ENCODE measurements around the gene PSD. TPM values are rescaled to one million over a fixed set of nuclear protein-coding genes. Genes with fewer than 3 reads are reported as not detected.

Gene PSD
- total RNA-seq (1 to 10 TPM in 4 of 10 donors, under 1 TPM in 5, not detected in 1; 0.19 to 1.5 (median 0.61) TPM), polyA plus RNA-seq (under 1 TPM; 0.37 to 0.42 TPM)
- long read RNA-seq, donor 1 = 0 reads
- long read RNA-seq, donor 2, partial matches to known transcripts = 0 of 1 reads
- long read RNA-seq, donor 2, other reads (novel, unspliced or antisense) = 1 of 1 reads
- long read RNA-seq, donor 3, partial matches to known transcripts = 0 of 2 reads
- long read RNA-seq, donor 3, other reads (novel, unspliced or antisense) = 2 of 2 reads

DNA sequence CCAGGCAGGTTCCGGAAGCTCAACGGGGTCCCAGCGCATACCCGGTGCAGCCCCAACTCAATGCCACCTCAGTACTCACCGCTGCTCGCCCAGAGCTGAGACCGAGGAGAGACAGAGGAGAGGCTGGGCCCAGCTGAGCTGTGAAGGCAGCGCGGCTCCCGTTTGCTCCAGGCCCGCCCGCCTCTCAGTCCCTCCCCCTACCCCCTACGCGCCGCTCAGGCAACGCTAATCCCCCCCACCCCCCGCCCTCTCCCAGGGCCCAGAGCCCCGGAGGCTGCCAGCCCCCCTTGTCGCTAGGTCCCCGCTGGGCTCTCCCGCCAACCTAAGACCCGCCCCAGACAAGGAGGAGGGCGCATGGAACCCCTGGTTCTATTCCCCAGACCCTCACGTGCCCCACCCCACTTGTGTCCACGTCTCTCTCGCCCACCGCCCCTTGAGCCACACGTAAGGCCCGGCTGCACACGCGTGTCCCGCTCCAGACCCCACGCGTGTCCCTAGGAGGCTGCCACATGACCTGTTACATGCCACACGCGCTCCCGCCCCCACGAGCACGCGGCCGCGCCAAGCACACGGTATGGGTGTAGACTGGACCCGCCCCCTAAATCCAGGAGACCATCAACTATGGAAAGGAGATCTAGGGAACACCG lies at the start of gene PSD:
PSD (minus strand) TSS at position 164 of the 647 bp plus-strand sequence. CDS start 1,747 bp downstream, outside the sequence.
- intact Hi-C loops (cut with DNase I) = loop anchor here in 1 of 10 donors (10.0 kb wide), 1 partner anchor 166 kb away; no protein-coding TSS in a partner anchor
- WGBS, 2 donors = 1 to 4% methylated on average over 45 of the region's 45 CpGs
- no peaks in the 10 kb centered on the region for H3K9me3 ChIP-seq
- peak within 1 kb of the TSS in 1 of 10 donors; percentile 91 for H3K27ac ChIP-seq
- H3K27me3 ChIP-seq = peaks cover 0 to 55% (median 50%) of the 10 kb centered on the region in 7 donors
- H3K4me1 ChIP-seq = peaks cover 15 to 39% (median 36%) of the 10 kb centered on the region in 9 donors
- peaks cover 0 to 11% (median 0%) of the 10 kb centered on the region in 9 donors for H3K36me3 ChIP-seq
- H3K4me3 ChIP-seq = peak within 1 kb of the TSS; percentile 80 to 100 (median 94)
- DNase-seq (no peak), ATAC-seq (no peak)
- TF ChIP-seq, protein P1, sequence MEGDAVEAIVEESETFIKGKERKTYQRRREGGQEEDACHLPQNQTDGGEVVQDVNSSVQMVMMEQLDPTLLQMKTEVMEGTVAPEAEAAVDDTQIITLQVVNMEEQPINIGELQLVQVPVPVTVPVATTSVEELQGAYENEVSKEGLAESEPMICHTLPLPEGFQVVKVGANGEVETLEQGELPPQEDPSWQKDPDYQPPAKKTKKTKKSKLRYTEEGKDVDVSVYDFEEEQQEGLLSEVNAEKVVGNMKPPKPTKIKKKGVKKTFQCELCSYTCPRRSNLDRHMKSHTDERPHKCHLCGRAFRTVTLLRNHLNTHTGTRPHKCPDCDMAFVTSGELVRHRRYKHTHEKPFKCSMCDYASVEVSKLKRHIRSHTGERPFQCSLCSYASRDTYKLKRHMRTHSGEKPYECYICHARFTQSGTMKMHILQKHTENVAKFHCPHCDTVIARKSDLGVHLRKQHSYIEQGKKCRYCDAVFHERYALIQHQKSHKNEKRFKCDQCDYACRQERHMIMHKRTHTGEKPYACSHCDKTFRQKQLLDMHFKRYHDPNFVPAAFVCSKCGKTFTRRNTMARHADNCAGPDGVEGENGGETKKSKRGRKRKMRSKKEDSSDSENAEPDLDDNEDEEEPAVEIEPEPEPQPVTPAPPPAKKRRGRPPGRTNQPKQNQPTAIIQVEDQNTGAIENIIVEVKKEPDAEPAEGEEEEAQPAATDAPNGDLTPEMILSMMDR (IDR thresholded peaks at IDR 0.05) = no peak

DNA sequence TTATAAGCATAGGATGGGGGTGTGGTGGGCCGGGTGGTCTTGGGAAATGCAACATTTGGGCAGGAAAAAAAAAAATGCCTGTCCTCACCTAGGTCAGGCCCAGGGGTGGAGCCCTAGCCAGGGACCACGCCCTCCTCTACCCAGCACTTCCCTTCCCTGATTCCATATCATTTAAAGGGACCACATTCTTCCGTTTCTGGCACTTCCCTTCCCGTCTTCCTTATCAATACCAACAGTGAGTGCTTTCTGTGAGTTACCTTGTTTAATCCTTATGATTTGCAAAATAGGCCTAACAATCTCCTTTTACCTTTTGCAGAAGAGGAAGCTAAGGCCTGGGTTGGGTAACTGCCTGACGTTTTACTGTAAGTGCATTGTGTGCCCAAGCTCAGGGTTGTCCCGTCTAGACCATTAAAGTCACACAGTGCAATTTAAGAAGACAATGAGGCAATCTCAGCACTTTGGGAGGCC lies 49.4 kb upstream of the PSD start:
- WGBS, 2 donors = 62 to 65% methylated on average over 6 of the region's 6 CpGs
- ATAC-seq = no peak

DNA sequence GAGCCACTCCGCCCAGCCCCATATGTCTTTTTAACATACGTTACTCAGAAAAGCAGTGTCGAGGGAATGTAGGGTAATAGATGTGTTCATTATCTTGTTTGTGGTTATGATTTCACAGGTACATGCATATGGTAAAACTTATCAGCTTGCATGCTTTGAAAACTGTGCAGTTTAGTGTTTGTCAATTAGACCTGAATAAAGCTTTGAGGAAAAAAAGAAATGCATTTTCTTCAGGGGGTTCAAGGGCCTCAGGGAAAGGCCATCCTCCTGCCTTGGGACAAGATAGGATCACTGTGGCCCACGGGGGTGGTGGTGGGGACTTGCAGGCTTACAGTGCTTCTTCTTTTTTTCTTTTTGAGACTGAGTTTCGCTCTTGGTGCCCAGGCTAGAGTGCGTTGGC lies 48.7 kb upstream of the PSD start:
- no peak for DNase-seq
- intact Hi-C loops (cut with DNase I) = no loop called here
- Histone ChIP-seq H3K4me3 (no peak overlapping the region), H3K9me3 (no peaks in the 10 kb centered on the region), H3K27me3 (no peaks in the 10 kb centered on the region), H3K4me1 (peaks cover 0 to 42% (median 0%) of the 10 kb centered on the region in 9 donors), H3K27ac (peak overlapping the region in 1 of 10 donors; percentile 76), H3K36me3 (peaks cover 0 to 7% (median 0%) of the 10 kb centered on the region in 9 donors)
- TF ChIP-seq, protein P1 (IDR thresholded peaks at IDR 0.05) = no peak
- no peak for ATAC-seq
- WGBS, 2 donors = 83 to 93% methylated on average over 6 of the region's 6 CpGs

More for the DNA sequence above, 49.4 kb upstream of the PSD start:
- Histone ChIP-seq H3K4me1 (peaks cover 0 to 36% (median 0%) of the 10 kb centered on the region in 9 donors), H3K4me3 (no peak overlapping the region), H3K9me3 (no peaks in the 10 kb centered on the region), H3K27ac (peak overlapping the region in 1 of 10 donors; percentile 76), H3K36me3 (peaks cover 0 to 7% (median 0%) of the 10 kb centered on the region in 9 donors), H3K27me3 (no peaks in the 10 kb centered on the region)
- no peak for DNase-seq
- intact Hi-C loops (cut with DNase I) = no loop called here
- TF ChIP-seq, protein P1 (IDR thresholded peaks at IDR 0.05) = no peak

DNA sequence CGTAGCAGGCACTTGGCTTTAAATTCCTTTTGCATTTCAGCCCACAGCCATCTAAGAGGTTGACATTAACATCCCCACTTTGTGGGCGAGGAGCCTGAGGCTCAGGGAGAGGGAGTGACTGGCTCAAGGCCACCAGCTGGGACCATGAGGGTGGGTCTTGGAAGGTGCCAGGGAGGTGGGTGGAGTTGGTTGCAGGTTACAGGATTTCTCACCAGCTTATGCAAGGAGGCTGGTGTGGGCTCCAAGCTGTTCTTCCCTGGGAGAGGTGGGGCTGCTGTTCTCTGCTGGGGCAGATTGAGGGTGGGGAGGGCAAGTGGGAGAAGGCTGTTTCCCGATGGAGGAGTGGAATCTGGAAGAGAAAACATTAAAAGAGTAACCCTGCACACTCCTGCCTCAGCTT lies 46.9 kb upstream of the PSD start:
- TF ChIP-seq, protein P1 (IDR thresholded peaks at IDR 0.05) = no peak
- WGBS, 2 donors = 65 to 77% methylated on average over 3 of the region's 3 CpGs
- DNase-seq = no peak

More for the DNA sequence above, 46.9 kb upstream of the PSD start:
- ATAC-seq = no peak
- H3K4me3 ChIP-seq = no peak overlapping the region
- no peaks in the 10 kb centered on the region for H3K36me3 ChIP-seq
- intact Hi-C loops (cut with DNase I) = no loop called here
- no peaks in the 10 kb centered on the region for H3K9me3 ChIP-seq
- H3K27me3 ChIP-seq = no peaks in the 10 kb centered on the region
- H3K4me1 ChIP-seq = peaks cover 0 to 59% (median 12%) of the 10 kb centered on the region in 9 donors
- H3K27ac ChIP-seq = no peak overlapping the region

Data from heart right ventricle (tissue), 16 donors.